Liver (tissue), 9 donors: ENCODE data around the gene RGS1. TPM values are rescaled to one million over a fixed set of nuclear protein-coding genes. Genes with fewer than 3 reads are reported as not detected.

Source experiments
- DNase-seq: peaks from one replicate; pipeline ENCODE4 v3.0.0-alpha.2; 2017; ENCODE audit warnings: low spot score
- H3K27ac ChIP-seq, 2 donors: one replicate each; pipeline ENCODE4 v1.7.0; 2013; ENCODE audit warnings: inconsistent platforms in 2 of 2, low read length in 2 of 2, control low read depth in 1 of 2, low read depth in 1 of 2, mild to moderate bottlenecking in 1 of 2
- H3K27me3 ChIP-seq, 4 donors: one replicate each; pipeline versions ENCODE4 v1.6.1 to v1.7.0; 2013; ENCODE audit warnings: low read length in 3 of 4, inconsistent platforms in 1 of 4, mild to moderate bottlenecking in 1 of 4, moderate library complexity in 1 of 4; ENCODE audit not compliant: control insufficient read depth in 4 of 4, insufficient read depth in 4 of 4
- H3K36me3 ChIP-seq, 4 donors: one replicate each; pipeline versions ENCODE4 v1.6.1 to v1.7.0; 2013; ENCODE audit warnings: low read length in 3 of 4, mild to moderate bottlenecking in 3 of 4, low read depth in 1 of 4, moderate library complexity in 1 of 4; ENCODE audit not compliant: control insufficient read depth in 4 of 4, insufficient read depth in 3 of 4
- H3K4me1 ChIP-seq, 4 donors: one replicate each; pipeline versions ENCODE4 v1.6.1 to v1.7.0; 2013; ENCODE audit warnings: low read length in 3 of 4, mild to moderate bottlenecking in 3 of 4, moderate library complexity in 1 of 4; ENCODE audit not compliant: control insufficient read depth in 4 of 4, insufficient read depth in 4 of 4
- H3K4me3 ChIP-seq, 3 donors: one replicate each; pipeline versions ENCODE4 v1.6.1 to v1.7.0; 2013; ENCODE audit warnings: low read length in 3 of 3, control low read depth in 1 of 3, low read depth in 1 of 3, mild to moderate bottlenecking in 1 of 3
- H3K9ac ChIP-seq, 2 donors: one replicate each; pipeline ENCODE4 v1.7.0; 2013; ENCODE audit warnings: low read length in 2 of 2, mild to moderate bottlenecking in 2 of 2, moderate library complexity in 2 of 2, control low read depth in 1 of 2, low read depth in 1 of 2
- H3K9me3 ChIP-seq, 4 donors: one replicate each; pipeline versions ENCODE4 v1.6.1 to v1.7.0; 2013; ENCODE audit warnings: low read length in 3 of 4; ENCODE audit not compliant: control insufficient read depth in 4 of 4
- ATF3 ChIP-seq: IDR thresholded peaks from 2 replicates; pipeline ENCODE4 v1.6.1; 2016; ENCODE audit warnings: antibody characterized with exemption
- CTCF ChIP-seq: fragments of 150-350 bp; IDR thresholded peaks from 2 replicates; pipeline ENCODE4 v1.5.1; 2017; ENCODE audit warnings: improper control_type of control experiment, low read depth, low read length; ENCODE audit not compliant: missing input control
- EGR1 ChIP-seq, 2 donors: IDR thresholded peaks; 2 replicates each; pipeline ENCODE4 v1.6.1; 2016 to 2018; ENCODE audit warnings: antibody characterized with exemption in 2 of 2, low read depth in 2 of 2
- FOXA1 ChIP-seq: IDR thresholded peaks from 2 replicates; pipeline ENCODE4 v1.6.1; 2016; ENCODE audit warnings: antibody characterized with exemption
- FOXA2 ChIP-seq: IDR thresholded peaks from 2 replicates; pipeline ENCODE4 v1.6.1; 2016; ENCODE audit warnings: antibody characterized with exemption
- GABPA ChIP-seq, 2 donors: IDR thresholded peaks in 1 of 2; conservative IDR thresholded peaks in 1 of 2; 2 replicates each; pipeline ENCODE4 v1.6.1; 2016; ENCODE audit warnings: antibody characterized with exemption in 2 of 2, mild to moderate bottlenecking in 1 of 2, moderate library complexity in 1 of 2
- HNF4A ChIP-seq, 2 donors: conservative IDR thresholded peaks; 2 replicates each; pipeline ENCODE4 v1.6.1; 2016; ENCODE audit warnings: antibody characterized with exemption in 2 of 2, mild to moderate bottlenecking in 2 of 2
- HNF4G ChIP-seq: IDR thresholded peaks from 2 replicates; pipeline ENCODE4 v1.6.1; 2016; ENCODE audit warnings: antibody characterized with exemption
- MAX ChIP-seq: IDR thresholded peaks from 2 replicates; pipeline ENCODE4 v1.6.1; 2016; ENCODE audit warnings: antibody characterized with exemption
- NR2F2 ChIP-seq: IDR thresholded peaks from 2 replicates; pipeline ENCODE4 v1.6.1; 2016; ENCODE audit warnings: antibody characterized with exemption
- RAD21 ChIP-seq, 2 donors: IDR thresholded peaks; 2 replicates each; pipeline ENCODE4 v1.6.1; 2016; ENCODE audit warnings: antibody characterized with exemption in 2 of 2, mild to moderate bottlenecking in 2 of 2
- REST ChIP-seq: IDR thresholded peaks from 2 replicates; pipeline ENCODE4 v1.6.1; 2016; ENCODE audit warnings: antibody characterized with exemption, mild to moderate bottlenecking
- RXRA ChIP-seq, 2 donors: IDR thresholded peaks; 2 replicates each; pipeline ENCODE4 v1.6.1; 2017 to 2018; ENCODE audit warnings: antibody characterized with exemption in 2 of 2, mild to moderate bottlenecking in 1 of 2
- SP1 ChIP-seq: IDR thresholded peaks from 2 replicates; pipeline ENCODE4 v1.6.1; 2018; ENCODE audit warnings: antibody characterized with exemption, mild to moderate bottlenecking
- TAF1 ChIP-seq: conservative IDR thresholded peaks from 2 replicates; pipeline ENCODE4 v1.6.1; 2016; ENCODE audit warnings: antibody characterized with exemption, mild to moderate bottlenecking
- YY1 ChIP-seq: IDR thresholded peaks from 2 replicates; pipeline ENCODE4 v1.6.1; 2016; ENCODE audit warnings: antibody characterized with exemption, mild to moderate bottlenecking
- WGBS: extraction: QIAGEN DNeasy Blood & Tissue Kit; methylation state at CpG from one replicate; pipeline ENCODE4 v1.1.7; 2013; 5-methylcytosine and 5-hydroxymethylcytosine counted together
- polyA plus RNA-seq, 2 donors: library from polyadenylated mRNA; stranded (reverse) in 1 of 2; unstranded in 1 of 2; fragments of 200-250 nt in 1 of 2; fragments of >200 nt in 1 of 2; fragmentation: Nextera tagmentation in 1 of 2; extraction: Ambion mirVana in 1 of 2; gene quantifications; one replicate each; pipeline versions ENCODE4 v1.2.1 to v1.2.3, GENCODE V29; 2013 to 2015
- total RNA-seq, 2 donors: library from RNA; depleted of rRNA; stranded (reverse); fragments of >200 nt; gene quantifications; one replicate each; pipeline ENCODE4 v1.2.3, GENCODE V29; 2014
- donor health status: healthy.
- donor health status: healthy.
- donor health status: healthy.
- donor health status: healthy.
- donor health status: healthy.

The RGS1 gene
- total and polyA plus RNA-seq, 4 donors: 1.8 to 7.7 (median 6.0) TPM

- Histone ChIP-seq H3K4me3 (no peak overlapping the region), H3K9ac (no peak overlapping the region), H3K27ac (peak overlapping the region; percentile 53 to 76), H3K27me3 (no peaks in the 10 kb centered on the region), H3K4me1 (peaks cover 0 to 7% (median 3%) of the 10 kb centered on the region in 4 donors), H3K36me3 (no peaks in the 10 kb centered on the region), H3K9me3 (no peaks in the 10 kb centered on the region)
- WGBS: 32% methylated on average over 3 of the region's 3 CpGs
- DNase-seq: no peak
- TF ChIP-seq HNF4A (conservative IDR thresholded peaks at IDR 0.05): peak; percentile 12 to 22
- TF ChIP-seq RXRA (IDR thresholded peaks at IDR 0.05): peak in 1 of 2 donors; percentile 44
- TF ChIP-seq YY1: no peak
- peak; percentile 22 for TF ChIP-seq FOXA2
Measured at GRCh38 chr1:192603218-192603787, 27.7 kb downstream of the RGS1 start.

GRCh38 chr1:192604979-192605620 is 29.5 kb downstream of the RGS1 start:
- H3K4me1 ChIP-seq: peaks cover 0 to 9% (median 4%) of the 10 kb centered on the region in 4 donors
- no peak overlapping the region for H3K27ac ChIP-seq
- no peak overlapping the region for H3K4me3 ChIP-seq
- H3K36me3 ChIP-seq: no peaks in the 10 kb centered on the region
- DNase-seq: no peak
- WGBS: 66% methylated on average over 3 of the region's 3 CpGs
- H3K9me3 ChIP-seq: no peaks in the 10 kb centered on the region
- no peak overlapping the region for H3K9ac ChIP-seq
- TF ChIP-seq REST (no peak), HNF4G (no peak), RXRA (IDR thresholded peaks at IDR 0.05) (no peak), FOXA1 (no peak), MAX (no peak), CTCF (no peak), TAF1 (no peak), GABPA (IDR thresholded peaks at IDR 0.05 in 1 of 2, conservative IDR thresholded peaks at IDR 0.05 in 1 of 2) (no peak), SP1 (no peak), NR2F2 (no peak), ATF3 (no peak), RAD21 (IDR thresholded peaks at IDR 0.05) (no peak), EGR1 (IDR thresholded peaks at IDR 0.05; ENCODE audit: low read depth in 2 of 2) (no peak)
- no peaks in the 10 kb centered on the region for H3K27me3 ChIP-seq
